Measurements from ENCODE around the gene LRRC72. TPM values are rescaled to one million over a fixed set of nuclear protein-coding genes. Genes with fewer than 3 reads are reported as not detected.
A peak's percentile ranks its signal among the peaks of the same experiment; 100 is the strongest.

The LRRC72 gene
- total and polyA plus RNA-seq, 2 experiments from 2014 or later: not detected

DNA sequence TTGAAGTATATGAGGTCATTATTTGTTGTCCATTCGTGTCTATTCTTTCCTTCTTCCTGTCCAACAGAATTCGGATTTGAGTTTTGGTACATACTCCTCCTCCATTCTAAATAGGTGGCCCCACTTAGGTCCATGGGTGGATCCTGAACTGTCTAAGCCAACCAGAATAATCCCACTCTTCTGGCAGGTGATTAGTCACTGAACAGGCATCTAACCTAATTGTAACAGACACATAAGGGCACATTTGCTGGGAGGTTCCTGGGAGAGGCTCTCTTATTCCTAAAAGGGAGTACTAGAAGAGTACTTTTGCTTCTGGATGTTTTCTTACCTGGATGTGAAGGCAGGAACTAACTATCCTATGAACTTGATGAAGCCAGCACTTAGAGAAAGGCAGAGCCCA is 16.8 kb downstream of the LRRC72 start:
- H3K4me3 ChIP-seq: no peak overlapping the region
- TF ChIP-seq CTCF (IDR thresholded peaks at IDR 0.05; ENCODE audit: low read depth, low read length): no peak
- DNase-seq (ENCODE audit: low read depth in 1 of 2, low spot score in 1 of 2): no peak
- no peaks in the 10 kb centered on the region for H3K27me3 ChIP-seq
- H3K36me3 ChIP-seq: no peaks in the 10 kb centered on the region
- H3K9me3 ChIP-seq (ENCODE audit: low read depth): no peaks in the 10 kb centered on the region
- no peak overlapping the region for H3K27ac ChIP-seq
- H3K4me1 ChIP-seq (ENCODE audit: low read depth): no peaks in the 10 kb centered on the region

GRCh38 chr7:16546921-16547505 is 20.4 kb downstream of the LRRC72 start:
- H3K9me3 ChIP-seq (ENCODE audit: low read depth): no peaks in the 10 kb centered on the region
- no peaks in the 10 kb centered on the region for H3K27me3 ChIP-seq
- no peak for TF ChIP-seq CTCF (IDR thresholded peaks at IDR 0.05; ENCODE audit: low read depth, low read length)
- no peak overlapping the region for H3K4me3 ChIP-seq
- no peaks in the 10 kb centered on the region for H3K36me3 ChIP-seq
- no peak overlapping the region for H3K27ac ChIP-seq
- no peak for DNase-seq (ENCODE audit: low read depth in 1 of 2, low spot score in 1 of 2)
- no peaks in the 10 kb centered on the region for H3K4me1 ChIP-seq (ENCODE audit: low read depth)

DNA sequence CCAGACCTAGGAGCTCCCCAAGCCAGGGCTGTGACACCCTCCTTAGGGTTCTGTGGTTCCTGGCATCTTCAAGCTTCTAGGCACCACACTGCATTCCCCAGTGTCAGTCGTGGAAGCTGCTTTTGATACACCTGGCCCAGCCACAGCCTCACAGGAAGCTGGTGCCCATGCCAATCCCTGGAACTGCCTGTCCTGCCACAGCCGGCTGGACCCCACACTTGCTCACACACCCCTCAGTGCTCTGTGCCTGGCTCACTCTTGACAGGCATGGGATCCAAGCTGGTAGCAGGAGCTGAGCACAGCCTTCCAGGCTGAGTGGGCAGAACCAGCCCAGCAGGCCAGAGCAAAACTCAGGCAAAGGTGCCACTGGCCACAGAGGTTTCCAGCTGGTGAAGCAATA is 21.8 kb downstream of the LRRC72 start:
- no peaks in the 10 kb centered on the region for H3K9me3 ChIP-seq (ENCODE audit: low read depth)
- no peak overlapping the region for H3K4me3 ChIP-seq
- no peaks in the 10 kb centered on the region for H3K4me1 ChIP-seq (ENCODE audit: low read depth)
- no peak for TF ChIP-seq CTCF (IDR thresholded peaks at IDR 0.05; ENCODE audit: low read depth, low read length)
- no peak overlapping the region for H3K27ac ChIP-seq
- H3K36me3 ChIP-seq: no peaks in the 10 kb centered on the region
- H3K27me3 ChIP-seq: no peaks in the 10 kb centered on the region
- no peak for DNase-seq (ENCODE audit: low read depth in 1 of 2, low spot score in 1 of 2)

DNA sequence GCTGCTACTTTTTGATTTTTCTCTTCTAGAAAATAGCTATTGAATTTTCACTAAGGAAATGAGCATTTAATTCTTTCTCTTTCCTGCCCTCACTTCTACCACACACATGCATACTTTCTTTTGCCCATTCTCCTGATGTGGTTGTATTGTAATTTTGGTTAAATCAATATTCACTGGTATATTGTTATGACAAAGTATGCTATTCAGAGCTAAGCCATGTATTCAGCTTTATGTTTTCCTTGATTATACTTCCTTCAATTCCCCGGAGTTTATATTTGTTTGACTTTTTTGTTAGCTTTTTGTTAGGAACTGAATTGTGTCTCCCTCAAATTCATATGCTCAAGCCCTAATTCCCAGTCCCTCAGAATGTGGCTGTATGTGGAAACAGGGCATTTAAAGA is 24.0 kb downstream of the LRRC72 start:
- H3K4me3 ChIP-seq: no peak overlapping the region
- H3K27ac ChIP-seq: no peak overlapping the region
- no peaks in the 10 kb centered on the region for H3K27me3 ChIP-seq
- H3K9me3 ChIP-seq (ENCODE audit: low read depth): no peaks in the 10 kb centered on the region
- H3K36me3 ChIP-seq: no peaks in the 10 kb centered on the region
- no peak for DNase-seq (ENCODE audit: low read depth in 1 of 2, low spot score in 1 of 2)
- TF ChIP-seq CTCF (IDR thresholded peaks at IDR 0.05; ENCODE audit: low read depth, low read length): no peak
- peaks cover 6% of the 10 kb centered on the region for H3K4me1 ChIP-seq (ENCODE audit: low read depth)

DNA sequence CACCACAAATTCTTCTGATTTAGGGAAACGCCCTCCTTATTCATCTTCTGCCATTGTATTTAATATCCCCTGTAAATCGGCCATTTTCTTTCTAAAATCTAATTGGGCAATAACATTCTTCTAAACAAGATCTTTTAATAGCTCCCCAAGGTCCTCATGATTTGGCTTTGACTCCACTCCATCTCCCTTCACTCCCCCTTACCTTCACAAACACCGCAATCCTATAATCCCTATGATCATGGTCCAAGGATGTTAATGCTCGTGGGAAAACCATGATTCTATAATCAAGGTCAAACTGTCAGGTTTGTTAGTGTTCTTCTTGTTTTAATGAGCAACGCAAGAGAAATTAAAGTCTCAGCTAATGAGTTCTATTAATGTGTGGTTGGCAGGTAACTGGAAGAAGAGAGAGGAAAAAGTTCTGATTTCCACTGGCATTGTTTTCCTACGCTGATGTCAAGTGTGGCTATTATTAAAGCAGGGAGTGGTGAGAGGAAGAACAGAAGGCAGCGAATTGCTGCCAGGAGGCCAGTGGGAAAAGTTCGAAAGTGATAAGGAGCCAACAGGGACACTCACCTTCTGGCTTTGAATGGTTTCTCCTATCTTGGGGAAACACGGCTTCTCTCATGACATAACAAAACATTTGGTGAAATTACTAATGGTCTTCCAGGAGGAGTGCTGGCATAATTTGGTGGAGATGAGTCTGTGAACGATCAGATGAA is 28.1 kb downstream of the LRRC72 start:
- Histone ChIP-seq H3K4me3 (no peak overlapping the region), H3K9me3 (ENCODE audit: low read depth) (no peaks in the 10 kb centered on the region), H3K4me1 (ENCODE audit: low read depth) (peaks cover 6% of the 10 kb centered on the region), H3K27ac (peak overlapping the region; percentile 9), H3K27me3 (no peaks in the 10 kb centered on the region), H3K36me3 (no peaks in the 10 kb centered on the region)
- TF ChIP-seq CTCF (IDR thresholded peaks at IDR 0.05; ENCODE audit: low read depth, low read length): no peak
- peak in 1 of 2 donors; percentile 26 for DNase-seq (ENCODE audit: low read depth in 1 of 2, low spot score in 1 of 2)

Measured in cardiac muscle cell (in vitro differentiated cells and primary cell).